Activated B cell treated with CpG ODN at 0.5 μM for 24 hours (primary cell): Measurements from ENCODE around the gene MORN1. TPM values are rescaled to one million over a fixed set of nuclear protein-coding genes. Genes with fewer than 3 reads are reported as not detected.

Experiments
- ATAC-seq: fragments of 200-7000 bp; cut with Tn5 transposase; one replicate; pipeline ENCODE4 v1.10.0; 2021; ENCODE audit warnings: low read depth, mild to moderate bottlenecking, moderate library complexity
- CTCF ChIA-PET: fragments of 350-600 bp; sonication (Branson Sonifier 250); formaldehyde crosslinking; loops from one replicate; lab custom pipeline; 2021; ENCODE audit warnings: antibody characterized with exemption; lab: Charles Lee
- POLR2A ChIA-PET: fragments of 350-600 bp; sonication (Branson Sonifier 250); formaldehyde crosslinking; loops from one replicate; lab custom pipeline; 2021; ENCODE audit warnings: antibody characterized with exemption; lab: Charles Lee
- DNase-seq: peaks from one replicate; pipeline ENCODE4 v3.0.0; 2022
- H3K27ac Mint-ChIP-seq: one replicate; pipeline ENCODE4 v1.8.0; 2020; ENCODE audit warnings: mixed read lengths
- H3K27me3 Mint-ChIP-seq: one replicate; pipeline ENCODE4 v1.8.0; 2021; ENCODE audit warnings: mixed read lengths
- H3K36me3 Mint-ChIP-seq: one replicate; pipeline ENCODE4 v1.8.0; 2021; ENCODE audit warnings: low read depth, mixed read lengths
- H3K4me1 Mint-ChIP-seq: one replicate; pipeline ENCODE4 v1.8.0; 2021; ENCODE audit warnings: mixed read lengths
- H3K4me3 Mint-ChIP-seq: one replicate; pipeline ENCODE4 v1.8.0; 2020; ENCODE audit warnings: mild to moderate bottlenecking, mixed read lengths
- H3K9me3 Mint-ChIP-seq: one replicate; pipeline ENCODE4 v1.8.0; 2020; ENCODE audit warnings: mixed read lengths
- CTCF ChIP-seq: fragments of 200-600 bp; IDR thresholded peaks from one replicate; pipeline ENCODE4 v1.8.0; 2022; ENCODE audit warnings: antibody characterized with exemption, mild to moderate bottlenecking
- intact Hi-C: fragments of 100-400 bp; cut with micrococcal nuclease; formaldehyde crosslinking; loops from one replicate; pipeline ENCODE4 v1.15.1; 2024
- total RNA-seq: library from RNA; stranded (reverse); gene quantifications from 2 replicates; pipeline ENCODE4 v1.2.3, GENCODE V29; 2022

Gene MORN1
- total RNA-seq, 1 donor from 2014 or later = 17.8 TPM

- Mint-ChIP-seq H3K4me1 (peaks cover 47% of the 10 kb centered on the region), H3K27ac (peak overlapping the region; percentile 41), H3K9me3 (no peaks in the 10 kb centered on the region), H3K36me3 (peaks cover 46% of the 10 kb centered on the region), H3K27me3 (no peaks in the 10 kb centered on the region), H3K4me3 (no peak overlapping the region)
- TF ChIP-seq CTCF = no peak
- no peak for ATAC-seq
- DNase-seq = no peak
- intact Hi-C loops = no loop called here
- ChIA-PET POLR2A (interaction anchor here (6.5 kb wide), 1 partner anchor 9 kb away, joined by 100 read pairs; no protein-coding TSS in a partner anchor), CTCF (interaction anchor here (1.1 to 1.3 kb wide), 2 partner anchors 8 to 75 kb away, joined by 3 to 5 read pairs; no protein-coding TSS in a partner anchor)
Observed at GRCh38 chr1:2303781-2304180, 87.6 kb downstream of the MORN1 start.

- intact Hi-C loops = no loop called here
- ATAC-seq = no peak
- H3K9me3 Mint-ChIP-seq = no peaks in the 10 kb centered on the region
- H3K36me3 Mint-ChIP-seq = peaks cover 40% of the 10 kb centered on the region
- H3K4me3 Mint-ChIP-seq = no peak overlapping the region
- H3K27ac Mint-ChIP-seq = peak overlapping the region; percentile 46
- no peaks in the 10 kb centered on the region for H3K27me3 Mint-ChIP-seq
- DNase-seq = no peak
- CTCF ChIA-PET = interaction anchor here (0.8 to 2.8 kb wide), 4 partner anchors 9 to 74 kb away, joined by 3 to 14 read pairs (median 4); no protein-coding TSS in a partner anchor
- POLR2A ChIA-PET = interaction anchor here (4.4 to 6.5 kb wide), 2 partner anchors 10 to 109 kb away, joined by 26 to 100 read pairs; partner anchors contain the start of gene FAAP20
- TF ChIP-seq CTCF = no peak
- peaks cover 52% of the 10 kb centered on the region for H3K4me1 Mint-ChIP-seq
Observed at GRCh38 chr1:2303016-2303775, 88.2 kb downstream of the MORN1 start.

GRCh38 chr1:2302292-2302925, 88.9 kb downstream of the MORN1 start:
- POLR2A ChIA-PET = interaction anchor here (1.3 to 6.5 kb wide), 4 partner anchors 11 to 108 kb away, joined by 4 to 100 read pairs (median 36); partner anchors contain the start of gene FAAP20
- TF ChIP-seq CTCF = no peak
- Mint-ChIP-seq H3K36me3 (peaks cover 32% of the 10 kb centered on the region), H3K27ac (peak overlapping the region; percentile 97), H3K4me3 (no peak overlapping the region), H3K27me3 (no peaks in the 10 kb centered on the region), H3K9me3 (no peaks in the 10 kb centered on the region), H3K4me1 (peaks cover 52% of the 10 kb centered on the region)
- CTCF ChIA-PET = interaction anchor here (0.8 to 2.8 kb wide), 4 partner anchors 11 to 79 kb away, joined by 3 to 14 read pairs (median 8); no protein-coding TSS in a partner anchor
- DNase-seq = no peak
- no peak for ATAC-seq
- intact Hi-C loops = no loop called here

- POLR2A ChIA-PET = interaction anchor here (0.6 to 6.5 kb wide), 28 partner anchors 11 to 438 kb away, joined by 3 to 100 read pairs (median 8); partner anchors contain the start of genes FAAP20, MORN1, PANK4 and PRXL2B
- ATAC-seq (no peak), DNase-seq (no peak)
- H3K27me3 Mint-ChIP-seq = no peaks in the 10 kb centered on the region
- no peak for TF ChIP-seq CTCF
- H3K4me3 Mint-ChIP-seq = peak overlapping the region; percentile 85
- peaks cover 26% of the 10 kb centered on the region for H3K36me3 Mint-ChIP-seq
- H3K9me3 Mint-ChIP-seq = no peaks in the 10 kb centered on the region
- peaks cover 59% of the 10 kb centered on the region for H3K4me1 Mint-ChIP-seq
- CTCF ChIA-PET = interaction anchor here (1.2 to 2.8 kb wide), 6 partner anchors 10 to 107 kb away, joined by 6 to 18 read pairs (median 8); partner anchors contain the start of gene FAAP20
- peak overlapping the region; percentile 97 for H3K27ac Mint-ChIP-seq
- intact Hi-C loops = loop anchor here (1.0 to 2.0 kb wide), 14 partner anchors 10 to 285 kb away; partner anchors contain the start of genes MORN1, PEX10, PRXL2B and RER1
Observed at GRCh38 chr1:2301607-2302291, 89.6 kb downstream of the MORN1 start.
